Stimulated activated memory B cell treated with anti-CD40 and anti-IgM and Interleukin-4, amounts not matched to agents 10 μg/mL and 1 μg/mL and 100 μg/mL, for 72 hours (primary cell): ENCODE measurements around the gene PADI4.

Experiments
- ATAC-seq: fragments of 150-1000 bp; cut with Tn5 transposase; 2 replicates; pipeline ENCODE4 v1.10.0; 2021
- H3K27ac Mint-ChIP-seq: one replicate; pipeline ENCODE4 v1.8.0; 2022; ENCODE audit warnings: mild to moderate bottlenecking, mixed read lengths
- H3K27me3 Mint-ChIP-seq: one replicate; pipeline ENCODE4 v1.8.0; 2022; ENCODE audit warnings: mixed read lengths
- H3K36me3 Mint-ChIP-seq: one replicate; pipeline ENCODE4 v1.8.0; 2022; ENCODE audit warnings: mixed read lengths
- H3K4me1 Mint-ChIP-seq: one replicate; pipeline ENCODE4 v1.8.0; 2022; ENCODE audit warnings: mixed read lengths
- H3K4me3 Mint-ChIP-seq: one replicate; pipeline ENCODE4 v1.8.0; 2022; ENCODE audit warnings: mild to moderate bottlenecking, moderate library complexity, mixed read lengths
- H3K9me3 Mint-ChIP-seq: one replicate; pipeline ENCODE4 v1.8.0; 2022; ENCODE audit warnings: mixed read lengths

PADI4 gene

GRCh38 chr1:17297991-17298390 lies 10.0 kb upstream of the PADI4 start:
- Mint-ChIP-seq H3K36me3 (peaks cover 11% of the 10 kb centered on the region), H3K4me3 (no peak overlapping the region), H3K4me1 (no peaks in the 10 kb centered on the region), H3K27ac (no peak overlapping the region), H3K27me3 (peaks cover 52% of the 10 kb centered on the region), H3K9me3 (peaks cover 19% of the 10 kb centered on the region)
- no peak for ATAC-seq

GRCh38 chr1:17301767-17302166 lies 6.2 kb upstream of the PADI4 start:
- no peak for ATAC-seq
- no peak overlapping the region for H3K27ac Mint-ChIP-seq

GRCh38 chr1:17304151-17304825 lies 3.7 kb upstream of the PADI4 start:
- ATAC-seq = no peak
- H3K4me1 Mint-ChIP-seq = no peaks in the 10 kb centered on the region
- H3K4me3 Mint-ChIP-seq = no peak overlapping the region
- peaks cover 13% of the 10 kb centered on the region for H3K9me3 Mint-ChIP-seq
- H3K27ac Mint-ChIP-seq = no peak overlapping the region
- peaks cover 12% of the 10 kb centered on the region for H3K36me3 Mint-ChIP-seq
- H3K27me3 Mint-ChIP-seq = peaks cover 49% of the 10 kb centered on the region

More at GRCh38 chr1:17301767-17302166, 6.2 kb upstream of the PADI4 start:
- Mint-ChIP-seq H3K4me1 (no peaks in the 10 kb centered on the region), H3K4me3 (no peak overlapping the region), H3K36me3 (peaks cover 12% of the 10 kb centered on the region), H3K27me3 (peaks cover 39% of the 10 kb centered on the region), H3K9me3 (peaks cover 17% of the 10 kb centered on the region)

GRCh38 chr1:17304826-17305175 lies 3.2 kb upstream of the PADI4 start:
- Mint-ChIP-seq H3K27me3 (peaks cover 54% of the 10 kb centered on the region), H3K4me1 (no peaks in the 10 kb centered on the region), H3K9me3 (peaks cover 9% of the 10 kb centered on the region), H3K36me3 (peaks cover 12% of the 10 kb centered on the region), H3K4me3 (no peak overlapping the region), H3K27ac (no peak overlapping the region)
- ATAC-seq = no peak

- Mint-ChIP-seq H3K9me3 (peaks cover 9% of the 10 kb centered on the region), H3K4me1 (no peaks in the 10 kb centered on the region), H3K27me3 (peaks cover 63% of the 10 kb centered on the region), H3K27ac (no peak overlapping the region), H3K4me3 (no peak overlapping the region), H3K36me3 (peaks cover 12% of the 10 kb centered on the region)
- no peak for ATAC-seq
These were observed 2.4 kb upstream of the PADI4 start for GRCh38 chr1:17305576-17306095.

- Mint-ChIP-seq H3K27ac (no peak overlapping the region), H3K4me3 (no peak overlapping the region), H3K36me3 (peaks cover 12% of the 10 kb centered on the region), H3K27me3 (peaks cover 63% of the 10 kb centered on the region), H3K9me3 (peaks cover 9% of the 10 kb centered on the region), H3K4me1 (no peaks in the 10 kb centered on the region)
- ATAC-seq = no peak
These were observed 1.6 kb upstream of the PADI4 start for GRCh38 chr1:17306407-17306806.

GRCh38 chr1:17306921-17307320 lies 1.1 kb upstream of the PADI4 start:
- H3K27me3 Mint-ChIP-seq = peaks cover 64% of the 10 kb centered on the region
- H3K36me3 Mint-ChIP-seq = peaks cover 9% of the 10 kb centered on the region
- H3K4me3 Mint-ChIP-seq = no peak overlapping the region
- no peak for ATAC-seq
- H3K9me3 Mint-ChIP-seq = peaks cover 6% of the 10 kb centered on the region
- no peaks in the 10 kb centered on the region for H3K4me1 Mint-ChIP-seq
- no peak overlapping the region for H3K27ac Mint-ChIP-seq

- ATAC-seq = no peak
- Mint-ChIP-seq H3K27ac (no peak overlapping the region), H3K9me3 (peaks cover 3% of the 10 kb centered on the region), H3K4me3 (no peak overlapping the region), H3K36me3 (peaks cover 5% of the 10 kb centered on the region), H3K4me1 (no peaks in the 10 kb centered on the region), H3K27me3 (peaks cover 67% of the 10 kb centered on the region)
These were observed 668 bp upstream of the PADI4 start for GRCh38 chr1:17307329-17307728.

GRCh38 chr1:17308593-17308992 lies 596 bp downstream of the PADI4 start:
- no peaks in the 10 kb centered on the region for H3K36me3 Mint-ChIP-seq
- no peaks in the 10 kb centered on the region for H3K9me3 Mint-ChIP-seq
- no peak for ATAC-seq
- H3K4me3 Mint-ChIP-seq = no peak overlapping the region
- H3K4me1 Mint-ChIP-seq = no peaks in the 10 kb centered on the region
- no peak overlapping the region for H3K27ac Mint-ChIP-seq
- H3K27me3 Mint-ChIP-seq = peaks cover 68% of the 10 kb centered on the region

- no peaks in the 10 kb centered on the region for H3K9me3 Mint-ChIP-seq
- peaks cover 77% of the 10 kb centered on the region for H3K27me3 Mint-ChIP-seq
- H3K27ac Mint-ChIP-seq = no peak overlapping the region
- no peaks in the 10 kb centered on the region for H3K36me3 Mint-ChIP-seq
- H3K4me1 Mint-ChIP-seq = no peaks in the 10 kb centered on the region
- ATAC-seq = no peak
- H3K4me3 Mint-ChIP-seq = no peak overlapping the region
These were observed 1.6 kb downstream of the PADI4 start for GRCh38 chr1:17309426-17310067.

- peaks cover 82% of the 10 kb centered on the region for H3K27me3 Mint-ChIP-seq
- H3K27ac Mint-ChIP-seq = no peak overlapping the region
- H3K4me1 Mint-ChIP-seq = no peaks in the 10 kb centered on the region
- H3K4me3 Mint-ChIP-seq = no peak overlapping the region
- no peak for ATAC-seq
- H3K9me3 Mint-ChIP-seq = no peaks in the 10 kb centered on the region
- no peaks in the 10 kb centered on the region for H3K36me3 Mint-ChIP-seq
These were observed 2.2 kb downstream of the PADI4 start for GRCh38 chr1:17310068-17310640.

GRCh38 chr1:17313530-17314309 lies 5.7 kb downstream of the PADI4 start:
- Mint-ChIP-seq H3K4me1 (no peaks in the 10 kb centered on the region), H3K36me3 (no peaks in the 10 kb centered on the region), H3K4me3 (no peak overlapping the region), H3K9me3 (no peaks in the 10 kb centered on the region), H3K27ac (no peak overlapping the region), H3K27me3 (peaks cover 51% of the 10 kb centered on the region)
- peak; percentile 32 for ATAC-seq

- H3K4me1 Mint-ChIP-seq = no peaks in the 10 kb centered on the region
- no peak for ATAC-seq
- H3K4me3 Mint-ChIP-seq = no peak overlapping the region
- H3K36me3 Mint-ChIP-seq = no peaks in the 10 kb centered on the region
- H3K9me3 Mint-ChIP-seq = no peaks in the 10 kb centered on the region
- peaks cover 48% of the 10 kb centered on the region for H3K27me3 Mint-ChIP-seq
- H3K27ac Mint-ChIP-seq = no peak overlapping the region
These were observed 6.5 kb downstream of the PADI4 start for GRCh38 chr1:17314491-17314971.

- H3K36me3 Mint-ChIP-seq = no peaks in the 10 kb centered on the region
- no peaks in the 10 kb centered on the region for H3K9me3 Mint-ChIP-seq
- no peak overlapping the region for H3K27ac Mint-ChIP-seq
- peak; percentile 59 for ATAC-seq
- peaks cover 37% of the 10 kb centered on the region for H3K27me3 Mint-ChIP-seq
- no peak overlapping the region for H3K4me3 Mint-ChIP-seq
- no peaks in the 10 kb centered on the region for H3K4me1 Mint-ChIP-seq
These were observed 7.6 kb downstream of the PADI4 start for GRCh38 chr1:17315542-17316130.

GRCh38 chr1:17316704-17317103 lies 8.7 kb downstream of the PADI4 start:
- Mint-ChIP-seq H3K27me3 (peaks cover 37% of the 10 kb centered on the region), H3K9me3 (no peaks in the 10 kb centered on the region), H3K4me3 (no peak overlapping the region), H3K36me3 (no peaks in the 10 kb centered on the region), H3K4me1 (no peaks in the 10 kb centered on the region), H3K27ac (no peak overlapping the region)
- no peak for ATAC-seq
